Thymus (tissue), 11 donors: Measurements from ENCODE around the gene TMEM178A. TPM values are rescaled to one million over a fixed set of nuclear protein-coding genes. Genes with fewer than 3 reads are reported as not detected.
"Not testable (repeated sequence)": the region's sequence is repeated elsewhere in the genome, so short reads cannot be mapped to it uniquely, and the experiment has no call there.

Source experiments
- DNase-seq, 9 donors: peaks; one replicate each; pipeline ENCODE4 v3.0.0-alpha.2; 2013; ENCODE audit warnings: low spot score in 9 of 9, low read depth in 6 of 9, missing footprints in 1 of 9
- H3K27ac ChIP-seq, 2 donors: one replicate each; pipeline ENCODE4 v1.5.1; 2013; ENCODE audit warnings: control low read depth in 1 of 2, low read depth in 1 of 2, low read length in 1 of 2, mild to moderate bottlenecking in 1 of 2, moderate library complexity in 1 of 2
- H3K27me3 ChIP-seq, 2 donors: one replicate each; pipeline ENCODE4 v1.5.1; 2013; ENCODE audit warnings: low read length in 1 of 2; ENCODE audit not compliant: control insufficient read depth in 2 of 2, insufficient read depth in 1 of 2
- H3K36me3 ChIP-seq, 2 donors: one replicate each; pipeline ENCODE4 v1.5.1; 2013; ENCODE audit warnings: low read length in 1 of 2, mild to moderate bottlenecking in 1 of 2, moderate library complexity in 1 of 2; ENCODE audit not compliant: control insufficient read depth in 2 of 2, insufficient read depth in 2 of 2
- H3K4me1 ChIP-seq, 2 donors: one replicate each; pipeline ENCODE4 v1.5.1; 2013; ENCODE audit warnings: low read length in 2 of 2; ENCODE audit not compliant: control insufficient read depth in 2 of 2, insufficient read depth in 2 of 2
- H3K4me3 ChIP-seq, 2 donors: one replicate each; pipeline ENCODE4 v1.5.1; 2013; ENCODE audit warnings: low read length in 2 of 2, control low read depth in 1 of 2, mild to moderate bottlenecking in 1 of 2
- H3K9me3 ChIP-seq, 2 donors: one replicate each; pipeline ENCODE4 v1.5.1; 2013; ENCODE audit warnings: low read length in 1 of 2, mild to moderate bottlenecking in 1 of 2; ENCODE audit not compliant: control insufficient read depth in 2 of 2, insufficient read depth in 1 of 2
- WGBS: extraction: QIAGEN DNeasy Blood & Tissue Kit; methylation state at CpG from one replicate; pipeline ENCODE4 v1.1.7; 2013; 5-methylcytosine and 5-hydroxymethylcytosine counted together
- polyA plus RNA-seq: library from polyadenylated mRNA; stranded (reverse); fragments of 200-250 nt; gene quantifications from one replicate; pipeline ENCODE4 v1.2.3, GENCODE V29; 2013
- total RNA-seq: library from RNA; stranded (reverse); fragments of 120-200 nt; gene quantifications from one replicate; pipeline ENCODE4 v1.2.4, GENCODE V29; 2013
- donor health status: healthy.

TMEM178A gene
- total and polyA plus RNA-seq, 2 donors: 0.66 to 5.5 TPM

GRCh38 chr2:39642051-39642718 is 23.5 kb upstream of the TMEM178A start:
- DNase-seq: no peak
- WGBS: 94% methylated on average over 6 of the region's 6 CpGs
- Histone ChIP-seq H3K4me3 (no peak overlapping the region), H3K9me3 (no peaks in the 10 kb centered on the region), H3K4me1 (no peaks in the 10 kb centered on the region), H3K27ac (no peak overlapping the region), H3K36me3 (no peaks in the 10 kb centered on the region), H3K27me3 (no peaks in the 10 kb centered on the region)

GRCh38 chr2:39645826-39646225 is 19.9 kb upstream of the TMEM178A start:
- H3K27ac ChIP-seq: no peak overlapping the region
- H3K4me3 ChIP-seq: no peak overlapping the region
- DNase-seq: no peak
- H3K9me3 ChIP-seq: no peaks in the 10 kb centered on the region
- H3K36me3 ChIP-seq: no peaks in the 10 kb centered on the region
- H3K4me1 ChIP-seq: no peaks in the 10 kb centered on the region
- H3K27me3 ChIP-seq: no peaks in the 10 kb centered on the region
- WGBS: 96% methylated on average over 2 of the region's 2 CpGs

GRCh38 chr2:39646267-39646666 is 19.4 kb upstream of the TMEM178A start:
- H3K4me3 ChIP-seq: no peak overlapping the region
- DNase-seq: no peak
- H3K36me3 ChIP-seq: no peaks in the 10 kb centered on the region
- 98% methylated on average over 1 of the region's 1 CpG for WGBS
- H3K27ac ChIP-seq: no peak overlapping the region
- no peaks in the 10 kb centered on the region for H3K4me1 ChIP-seq
- no peaks in the 10 kb centered on the region for H3K9me3 ChIP-seq
- H3K27me3 ChIP-seq: no peaks in the 10 kb centered on the region

GRCh38 chr2:39647104-39647765 is 18.5 kb upstream of the TMEM178A start:
- 99% methylated on average over 3 of the region's 3 CpGs for WGBS
- Histone ChIP-seq H3K27me3 (no peaks in the 10 kb centered on the region), H3K4me3 (no peak overlapping the region), H3K9me3 (no peaks in the 10 kb centered on the region), H3K4me1 (no peaks in the 10 kb centered on the region), H3K27ac (no peak overlapping the region), H3K36me3 (no peaks in the 10 kb centered on the region)
- no peak for DNase-seq

- H3K27me3 ChIP-seq: no peaks in the 10 kb centered on the region
- no peaks in the 10 kb centered on the region for H3K4me1 ChIP-seq
- H3K36me3 ChIP-seq: no peaks in the 10 kb centered on the region
- no peak for DNase-seq
- no peak overlapping the region for H3K27ac ChIP-seq
- H3K9me3 ChIP-seq: no peaks in the 10 kb centered on the region
- no peak overlapping the region for H3K4me3 ChIP-seq
These were observed 17.1 kb upstream of the TMEM178A start for GRCh38 chr2:39648580-39648979.

- 91% methylated on average over 2 of the region's 2 CpGs for WGBS
- Histone ChIP-seq H3K27ac (no peak overlapping the region), H3K4me3 (no peak overlapping the region), H3K4me1 (no peaks in the 10 kb centered on the region), H3K9me3 (no peaks in the 10 kb centered on the region), H3K27me3 (no peaks in the 10 kb centered on the region), H3K36me3 (no peaks in the 10 kb centered on the region)
- DNase-seq: no peak
These were observed 16.2 kb upstream of the TMEM178A start for GRCh38 chr2:39649511-39649910.

- Histone ChIP-seq H3K4me1 (no peaks in the 10 kb centered on the region), H3K4me3 (no peak overlapping the region), H3K27me3 (no peaks in the 10 kb centered on the region), H3K27ac (no peak overlapping the region), H3K36me3 (no peaks in the 10 kb centered on the region), H3K9me3 (no peaks in the 10 kb centered on the region)
- DNase-seq: no peak
- 99% methylated on average over 3 of the region's 3 CpGs for WGBS
These were observed 15.2 kb upstream of the TMEM178A start for GRCh38 chr2:39650468-39650867.

GRCh38 chr2:39656215-39656614 is 9.5 kb upstream of the TMEM178A start:
- not testable (repeated sequence) for H3K27ac ChIP-seq, H3K4me3 ChIP-seq, H3K27me3 ChIP-seq, H3K9me3 ChIP-seq, DNase-seq, H3K4me1 ChIP-seq, H3K36me3 ChIP-seq
- WGBS: 97% methylated on average over 2 of the region's 2 CpGs

GRCh38 chr2:39657287-39657937 is 8.3 kb upstream of the TMEM178A start:
- DNase-seq: no peak
- Histone ChIP-seq H3K27ac (no peak overlapping the region), H3K36me3 (no peaks in the 10 kb centered on the region), H3K4me1 (no peaks in the 10 kb centered on the region), H3K4me3 (no peak overlapping the region), H3K9me3 (no peaks in the 10 kb centered on the region), H3K27me3 (no peaks in the 10 kb centered on the region)
- whole genome bisulfite sequencing: 94% methylated on average over 7 of the region's 7 CpGs
